CD4-positive, alpha-beta T cell treated with Interleukin-12 subunit alpha and Interleukin-12 subunit beta, for 1 hour (primary cell): ENCODE measurements around the gene TTC9B.
A peak's percentile ranks its signal among the peaks of the same experiment; 100 is the strongest.
"Not testable (repeated sequence)": the region's sequence is repeated elsewhere in the genome, so short reads cannot be mapped to it uniquely, and the experiment has no call there.

ENCODE experiments used
- DNase-seq: peaks from one replicate; pipeline ENCODE4 v3.0.0-alpha.2; 2020

The TTC9B gene

DNA sequence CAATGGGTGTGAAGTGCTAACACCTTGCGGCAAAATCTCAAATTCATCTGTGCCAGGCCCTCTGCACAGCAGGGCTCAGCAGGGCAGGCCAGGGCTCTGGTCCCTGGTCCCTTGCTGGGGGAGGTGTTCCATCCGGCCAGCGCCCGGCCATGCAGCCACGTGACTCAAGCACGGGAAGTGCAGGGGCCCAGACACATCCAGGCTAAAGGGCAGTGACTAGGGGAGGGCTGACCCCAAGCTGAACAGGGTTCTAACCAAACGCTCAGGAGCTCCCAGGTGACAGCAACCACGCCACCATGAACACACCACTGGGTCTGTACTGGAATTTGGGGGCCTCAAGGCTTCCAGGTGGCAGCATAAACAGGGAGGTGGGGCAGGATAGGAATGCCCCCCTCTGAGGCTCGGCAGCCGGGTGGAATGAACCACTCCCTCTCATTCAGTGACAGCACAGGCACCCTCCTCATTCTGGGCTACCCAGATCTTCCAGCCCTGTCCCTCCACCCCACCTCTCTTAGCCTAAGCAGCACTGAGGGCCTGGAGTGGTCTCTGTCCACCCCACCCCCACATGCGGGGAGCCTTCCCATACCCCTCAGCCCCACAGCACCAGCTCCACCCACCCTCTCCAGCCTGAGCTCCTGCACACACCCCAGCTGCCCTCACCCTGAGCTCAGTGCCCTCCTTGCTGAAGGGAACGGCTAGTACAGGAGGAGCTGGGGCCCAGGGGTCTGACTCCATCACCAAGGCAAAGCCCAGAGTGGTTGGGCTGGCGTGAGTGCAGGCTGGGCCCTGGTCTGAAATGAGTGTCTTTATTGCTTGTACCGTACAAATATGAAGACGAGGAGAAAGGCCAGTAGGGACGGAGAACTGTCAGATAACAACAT, 13.6 kb upstream of the TTC9B start:
- no peak for DNase-seq

- DNase-seq: no peak
These were observed 12.9 kb upstream of the TTC9B start for GRCh38 chr19:40231057-40231456.

GRCh38 chr19:40229926-40230417, 11.8 kb upstream of the TTC9B start:
- no peak for DNase-seq

DNA sequence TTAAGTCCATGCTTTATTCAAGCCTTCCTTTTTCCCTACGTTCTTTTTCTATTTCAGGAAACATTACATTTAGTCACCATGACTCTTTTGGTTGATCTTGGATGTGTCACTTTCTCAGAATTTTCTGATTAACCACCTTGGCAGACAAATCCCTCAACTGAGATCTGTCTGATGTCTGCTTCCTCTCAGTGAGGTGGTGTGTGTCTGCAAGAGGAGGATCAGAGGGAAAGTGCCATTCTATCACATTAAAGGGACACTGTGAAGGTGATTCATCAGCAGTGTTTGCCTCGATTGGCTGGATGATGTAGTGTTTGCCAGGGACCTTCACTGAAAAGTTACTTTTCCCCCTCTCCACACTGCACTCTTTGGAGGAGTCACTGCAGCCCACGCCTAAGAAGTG, 11.3 kb upstream of the TTC9B start:
- no peak for DNase-seq

GRCh38 chr19:40228863-40229262, 10.7 kb upstream of the TTC9B start:
- no peak for DNase-seq

- no peak for DNase-seq
These were observed 10.2 kb upstream of the TTC9B start for GRCh38 chr19:40228346-40228745.

GRCh38 chr19:40225440-40226305, 7.5 kb upstream of the TTC9B start:
- DNase-seq: no peak

DNA sequence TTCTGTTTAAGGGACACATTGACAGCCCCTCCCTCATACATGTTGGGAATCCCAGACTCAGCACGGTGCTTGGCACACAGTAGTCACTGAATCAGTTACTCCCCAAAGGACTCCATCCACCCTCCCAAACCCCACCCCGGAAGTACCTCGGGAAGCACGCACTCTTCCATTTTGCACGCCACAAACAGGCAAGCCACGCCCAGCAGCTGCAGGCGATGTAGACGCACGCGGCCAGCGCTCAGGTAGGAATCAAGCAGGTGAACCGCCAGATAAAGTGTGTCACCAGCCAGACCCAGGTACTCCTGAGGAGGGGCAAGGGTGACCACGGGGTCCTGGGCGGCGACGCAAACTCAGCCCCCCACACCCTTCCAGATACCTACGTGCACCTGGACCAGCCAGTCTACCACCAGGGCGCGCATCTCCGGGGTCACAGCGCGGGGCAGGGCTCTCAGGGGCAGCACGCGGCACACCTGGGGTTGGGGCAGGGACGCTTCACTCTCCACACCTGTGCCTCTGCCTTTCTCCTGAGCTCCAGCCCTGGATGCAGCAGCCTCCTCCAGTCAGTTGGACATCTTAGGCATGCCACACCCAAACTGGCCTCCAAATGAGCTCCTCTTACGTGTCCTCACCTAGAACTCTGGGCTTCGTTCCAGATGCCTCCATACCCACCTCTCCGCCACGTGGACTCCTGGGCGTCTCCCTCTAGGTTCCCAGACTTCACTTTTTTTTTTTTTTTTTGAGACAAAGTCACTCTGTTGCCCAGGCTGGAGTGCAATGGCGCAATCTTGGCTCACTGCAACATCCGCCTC, 6.4 kb upstream of the TTC9B start:
- DNase-seq: no peak

GRCh38 chr19:40223135-40223822, 5.1 kb upstream of the TTC9B start:
- peak; percentile 60 for DNase-seq

DNA sequence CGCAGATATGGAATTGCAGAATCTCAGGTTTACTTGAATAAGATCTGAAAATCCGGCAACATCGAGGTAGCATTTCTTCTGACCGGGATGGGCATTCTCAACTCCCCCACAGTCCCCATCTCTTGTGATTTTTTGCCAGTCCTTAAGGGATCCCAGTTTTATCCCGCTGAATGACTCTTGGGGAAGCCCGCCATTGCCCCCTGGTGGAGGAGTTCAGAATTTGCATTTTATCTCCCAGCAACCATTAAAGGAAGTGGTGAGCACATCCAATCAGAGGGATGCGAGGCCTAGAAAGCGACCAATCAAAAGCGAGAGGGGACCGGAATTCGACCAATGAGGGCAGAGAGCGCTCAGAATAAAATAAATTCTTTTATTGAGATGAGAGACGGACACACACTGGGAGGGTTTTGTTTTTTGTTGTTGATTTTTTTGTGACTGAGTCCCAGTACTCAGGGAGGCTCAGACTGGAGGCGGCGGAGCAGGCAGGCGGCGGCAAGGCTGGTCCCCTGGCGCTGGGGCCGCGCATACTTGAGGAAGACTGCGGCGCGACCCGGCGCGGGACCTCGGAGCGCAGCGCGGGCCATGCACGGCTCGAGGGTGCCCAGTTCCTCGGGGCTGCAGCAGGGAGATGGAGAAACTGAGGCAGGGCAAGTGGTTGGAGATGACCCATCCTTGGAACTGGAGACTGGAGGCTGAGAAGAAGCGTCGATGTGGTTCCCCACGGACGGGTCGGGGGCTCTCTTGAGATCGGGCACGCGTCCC, 3.9 kb upstream of the TTC9B start:
- DNase-seq: peak; percentile 87

GRCh38 chr19:40220674-40221073, 2.5 kb upstream of the TTC9B start:
- no peak for DNase-seq

- no peak for DNase-seq
These were observed 1.6 kb upstream of the TTC9B start for GRCh38 chr19:40219721-40220276.

DNA sequence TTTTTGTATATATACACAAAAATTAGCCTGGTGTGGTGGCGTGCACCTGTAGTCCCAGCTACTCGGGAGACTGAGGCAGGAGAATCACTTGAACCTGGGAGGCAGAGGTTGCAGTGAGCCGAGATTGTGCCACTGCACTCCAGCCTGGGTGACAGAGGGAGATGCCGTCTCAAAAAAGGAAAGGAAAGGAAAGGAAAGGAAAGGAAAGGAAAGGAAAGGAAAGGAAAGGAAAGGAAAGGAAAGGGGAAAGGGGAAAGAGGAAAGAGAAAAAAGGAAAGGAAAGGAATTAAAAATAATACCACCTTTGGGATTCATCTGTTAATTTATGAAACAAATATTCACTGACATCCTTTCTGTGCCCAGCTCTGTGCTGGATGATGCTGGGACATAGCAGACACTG, 845 bp upstream of the TTC9B start:
- not testable (repeated sequence) for DNase-seq

- DNase-seq: no peak
These were observed 965 bp downstream of the TTC9B start for GRCh38 chr19:40217027-40217810.

DNA sequence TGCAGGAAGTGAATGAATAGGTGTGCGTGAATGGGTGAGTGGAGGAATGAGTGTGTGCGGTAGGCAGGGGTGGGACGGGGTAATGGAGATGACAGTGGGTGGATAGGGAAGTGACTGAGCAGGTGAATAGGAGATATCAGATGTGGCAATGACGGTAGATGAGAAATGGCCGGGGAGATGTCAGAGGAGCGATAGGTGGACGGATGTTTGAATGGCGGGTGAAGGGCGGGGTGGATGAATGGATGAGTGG, 1.5 kb downstream of the TTC9B start:
- DNase-seq: no peak

GRCh38 chr19:40216013-40216776, 2.0 kb downstream of the TTC9B start:
- no peak for DNase-seq

GRCh38 chr19:40214936-40215335, 3.2 kb downstream of the TTC9B start:
- DNase-seq: no peak

DNA sequence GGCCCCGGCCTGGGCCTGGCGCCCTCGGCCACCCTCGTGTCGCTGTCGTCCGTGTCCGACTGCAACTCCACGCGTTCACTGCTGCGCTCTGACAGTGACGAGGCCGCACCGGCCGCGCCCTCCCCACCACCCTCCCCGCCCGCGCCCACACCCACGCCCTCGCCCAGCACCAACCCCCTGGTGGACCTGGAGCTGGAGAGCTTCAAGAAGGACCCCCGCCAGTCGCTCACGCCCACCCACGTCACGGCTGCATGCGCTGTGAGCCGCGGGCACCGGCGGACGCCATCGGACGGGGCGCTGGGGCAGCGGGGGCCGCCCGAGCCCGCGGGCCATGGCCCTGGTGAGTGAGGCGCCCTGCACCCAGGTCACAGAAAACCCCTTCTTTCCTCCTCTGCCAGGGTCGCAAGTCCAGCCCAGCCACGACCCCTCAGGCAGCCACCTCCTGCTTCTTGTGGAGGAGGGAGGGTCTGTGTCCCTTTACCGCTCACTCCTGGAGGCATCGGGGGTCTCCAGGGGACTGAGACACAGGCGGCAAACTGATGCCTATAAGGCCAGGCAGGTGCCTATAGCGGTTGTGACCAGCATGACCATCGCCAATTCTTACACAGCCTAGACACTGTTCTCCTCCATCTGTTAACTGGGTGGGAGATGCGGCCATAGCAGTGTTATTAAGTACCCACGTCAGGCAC, 4.2 kb downstream of the TTC9B start:
- DNase-seq: no peak

- DNase-seq: no peak
These were observed 4.8 kb downstream of the TTC9B start for GRCh38 chr19:40213251-40213829.
